HG03045 (cell line): Measurements from ENCODE around the gene MLANA.
A peak's percentile ranks its signal among the peaks of the same experiment; 100 is the strongest.
"Not testable (repeated sequence)": the region's sequence is repeated elsewhere in the genome, so short reads cannot be mapped to it uniquely, and the experiment has no call there.

Experiments
- ATAC-seq: cut with Tn5 transposase; IDR thresholded peaks from one replicate; pipeline ENCODE4 v1.9.1; 2021; ENCODE audit warnings: mild to moderate bottlenecking, moderate library complexity; ENCODE audit not compliant: unreplicated experiment

Gene MLANA

GRCh38 chr9:5869315-5870019 is 21.2 kb upstream of the MLANA start:
- ATAC-seq, result no peak

- no peak for ATAC-seq
Measured at GRCh38 chr9:5870020-5870339, 20.7 kb upstream of the MLANA start.

- ATAC-seq, result no peak
Measured at GRCh38 chr9:5870691-5871090, 20.0 kb upstream of the MLANA start.

GRCh38 chr9:5871785-5872184 is 18.9 kb upstream of the MLANA start:
- no peak for ATAC-seq

- ATAC-seq, result no peak
Measured at GRCh38 chr9:5872511-5872910, 18.2 kb upstream of the MLANA start.

- ATAC-seq, result no peak
Measured at GRCh38 chr9:5873439-5873838, 17.2 kb upstream of the MLANA start.

GRCh38 chr9:5874048-5874447 is 16.6 kb upstream of the MLANA start:
- no peak for ATAC-seq

- no peak for ATAC-seq
Measured at GRCh38 chr9:5876026-5876425, 14.7 kb upstream of the MLANA start.

- ATAC-seq, result no peak
Measured at GRCh38 chr9:5876711-5877110, 14.0 kb upstream of the MLANA start.

GRCh38 chr9:5879419-5880181 is 11.1 kb upstream of the MLANA start:
- no peak for ATAC-seq

GRCh38 chr9:5882244-5883012 is 8.3 kb upstream of the MLANA start:
- ATAC-seq, result not testable (repeated sequence)

GRCh38 chr9:5884191-5884590 is 6.5 kb upstream of the MLANA start:
- ATAC-seq, result no peak

- ATAC-seq, result peak; percentile 92
Measured at GRCh38 chr9:5886114-5886939, 4.4 kb upstream of the MLANA start.

GRCh38 chr9:5892456-5893133 is 1.9 kb downstream of the MLANA start:
- ATAC-seq, result no peak

GRCh38 chr9:5893134-5893505 is 2.4 kb downstream of the MLANA start:
- no peak for ATAC-seq

GRCh38 chr9:5893591-5894236 is 3.0 kb downstream of the MLANA start:
- ATAC-seq, result no peak

- no peak for ATAC-seq
Measured at GRCh38 chr9:5894237-5894959, 3.7 kb downstream of the MLANA start.

GRCh38 chr9:5895782-5896181 is 5.1 kb downstream of the MLANA start:
- ATAC-seq, result no peak

GRCh38 chr9:5896863-5897262 is 6.2 kb downstream of the MLANA start:
- ATAC-seq, result no peak
